Measurements from ENCODE around the gene NRIP1.
"Not testable (repeated sequence)": the region's sequence is repeated elsewhere in the genome, so short reads cannot be mapped to it uniquely, and the experiment has no call there.

The NRIP1 gene

DNA sequence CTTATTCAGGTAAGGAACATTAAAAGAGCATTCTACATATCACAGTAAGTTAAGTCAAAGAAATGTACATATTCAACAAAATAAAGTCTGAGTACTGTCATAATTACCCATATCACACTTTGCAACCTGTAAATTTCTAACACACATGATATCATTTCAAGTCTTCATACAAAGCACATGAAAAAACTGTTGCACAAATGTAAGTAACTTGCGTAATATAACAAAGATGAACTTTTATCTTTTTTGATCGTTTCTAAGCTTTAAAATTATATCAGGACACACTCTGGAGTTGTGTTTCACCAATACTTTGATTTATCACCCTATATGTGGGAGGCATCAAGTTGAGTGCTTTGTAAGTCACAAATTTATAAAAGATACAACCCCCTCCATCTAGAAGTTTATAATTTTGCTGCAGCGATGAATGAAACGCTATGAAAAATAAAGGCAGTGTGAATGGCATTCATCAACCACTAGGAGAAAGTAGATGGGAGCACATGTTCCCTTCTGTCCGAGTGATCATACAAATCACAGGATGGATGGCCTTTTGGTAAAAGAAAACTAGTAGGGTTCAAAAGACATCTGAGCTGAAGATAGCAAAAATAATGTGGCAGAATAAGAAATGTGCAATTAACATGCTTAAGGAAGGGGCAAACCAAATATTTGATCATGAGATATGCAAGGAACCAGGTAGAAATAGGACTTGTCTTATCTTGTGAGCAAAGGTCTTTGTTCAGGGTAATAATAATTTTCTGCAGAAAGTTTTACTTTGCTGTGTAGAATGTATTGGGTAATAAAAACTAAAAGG lies 27.5 kb downstream of the NRIP1 start:
- DNase-seq: no peak

- no peak for DNase-seq
Observed at GRCh38 chr21:15036189-15036588, 28.6 kb downstream of the NRIP1 start.

- no peak for DNase-seq
Observed at GRCh38 chr21:15034126-15034853, 30.5 kb downstream of the NRIP1 start.

DNA sequence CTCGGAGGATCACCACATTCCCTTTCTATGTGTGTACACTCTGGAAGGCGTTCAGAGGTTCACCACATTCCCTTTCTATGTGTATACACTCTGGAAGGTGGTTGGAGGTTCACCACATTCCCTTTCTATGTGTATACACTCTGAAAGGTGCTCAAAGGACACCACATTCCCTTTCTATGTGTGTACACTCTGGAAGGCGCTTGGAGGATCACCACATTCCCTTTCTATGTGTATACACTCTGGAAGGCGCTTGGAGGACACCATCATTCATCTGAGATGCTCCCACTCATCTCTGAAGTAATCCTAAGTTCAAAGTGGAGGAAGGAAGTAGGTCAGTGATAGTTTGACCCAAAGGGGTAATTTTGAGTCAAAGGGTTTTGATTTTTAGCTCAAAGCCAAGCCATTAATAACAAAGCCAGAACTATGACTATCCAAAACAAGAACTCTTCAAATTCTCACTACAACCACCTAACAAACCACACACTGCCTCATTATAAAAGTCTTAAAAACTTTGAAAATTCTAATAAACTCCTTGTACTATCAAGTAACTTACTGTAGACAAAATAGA lies 32.9 kb downstream of the NRIP1 start:
- DNase-seq: peak; percentile 12

DNA sequence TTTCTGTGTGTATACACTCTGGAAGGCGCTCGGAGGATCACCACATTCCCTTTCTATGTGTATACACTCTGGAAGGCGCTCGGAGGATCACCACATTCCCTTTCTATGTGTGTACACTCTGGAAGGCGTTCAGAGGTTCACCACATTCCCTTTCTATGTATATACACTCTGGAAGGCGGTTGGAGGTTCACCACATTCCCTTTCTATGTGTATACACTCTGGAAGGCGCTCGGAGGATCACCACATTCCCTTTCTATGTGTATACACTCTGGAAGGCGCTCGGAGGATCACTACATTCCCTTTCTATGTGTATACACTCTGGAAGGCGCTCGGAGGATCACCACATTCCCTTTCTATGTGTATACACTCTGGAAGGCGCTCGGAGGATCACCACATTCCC lies 33.4 kb downstream of the NRIP1 start:
- DNase-seq: not testable (repeated sequence)

DNA sequence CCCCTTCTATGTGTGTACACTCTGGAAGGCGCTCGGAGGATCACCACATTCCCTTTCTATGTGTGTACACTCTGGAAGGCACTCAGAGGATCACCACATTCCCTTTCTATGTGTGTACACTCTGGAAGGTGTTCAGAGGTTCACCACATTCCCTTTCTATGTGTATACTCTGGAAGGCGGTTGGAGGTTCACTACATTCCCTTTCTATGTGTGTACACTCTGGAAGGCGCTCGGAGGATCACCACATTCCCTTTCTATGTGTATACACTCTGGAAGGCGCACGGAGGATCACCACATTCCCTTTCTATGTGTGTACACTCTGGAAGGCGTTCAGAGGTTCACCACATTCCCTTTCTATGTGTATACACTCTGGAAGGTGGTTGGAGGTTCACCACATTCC lies 33.9 kb downstream of the NRIP1 start:
- DNase-seq: not testable (repeated sequence)

- no peak for DNase-seq
Observed at GRCh38 chr21:15029077-15029476, 35.7 kb downstream of the NRIP1 start.

- DNase-seq: no peak
Observed at GRCh38 chr21:15028186-15028585, 36.6 kb downstream of the NRIP1 start.

- no peak for DNase-seq
Observed at GRCh38 chr21:15027056-15027455, 37.7 kb downstream of the NRIP1 start.

GRCh38 chr21:15026370-15026769 lies 38.4 kb downstream of the NRIP1 start:
- no peak for DNase-seq

DNA sequence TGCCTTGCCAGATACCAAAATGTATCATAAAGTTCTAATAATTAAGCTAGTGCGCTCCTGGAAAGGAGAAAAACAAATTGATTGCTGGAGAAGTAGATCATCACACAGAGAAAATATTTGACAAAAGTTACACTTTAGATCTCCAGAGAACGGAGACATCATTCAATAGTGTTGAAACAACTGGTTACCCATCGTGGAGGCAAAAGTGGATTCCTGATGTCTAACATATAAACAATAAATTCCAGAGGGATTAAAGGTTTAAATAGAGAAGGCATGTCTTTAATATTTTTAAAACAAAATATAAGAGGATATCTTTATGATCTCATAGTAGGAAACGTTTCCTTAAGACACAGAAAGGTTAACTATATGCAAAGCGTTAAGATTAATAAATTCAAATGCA lies 41.0 kb downstream of the NRIP1 start:
- DNase-seq: no peak

DNA sequence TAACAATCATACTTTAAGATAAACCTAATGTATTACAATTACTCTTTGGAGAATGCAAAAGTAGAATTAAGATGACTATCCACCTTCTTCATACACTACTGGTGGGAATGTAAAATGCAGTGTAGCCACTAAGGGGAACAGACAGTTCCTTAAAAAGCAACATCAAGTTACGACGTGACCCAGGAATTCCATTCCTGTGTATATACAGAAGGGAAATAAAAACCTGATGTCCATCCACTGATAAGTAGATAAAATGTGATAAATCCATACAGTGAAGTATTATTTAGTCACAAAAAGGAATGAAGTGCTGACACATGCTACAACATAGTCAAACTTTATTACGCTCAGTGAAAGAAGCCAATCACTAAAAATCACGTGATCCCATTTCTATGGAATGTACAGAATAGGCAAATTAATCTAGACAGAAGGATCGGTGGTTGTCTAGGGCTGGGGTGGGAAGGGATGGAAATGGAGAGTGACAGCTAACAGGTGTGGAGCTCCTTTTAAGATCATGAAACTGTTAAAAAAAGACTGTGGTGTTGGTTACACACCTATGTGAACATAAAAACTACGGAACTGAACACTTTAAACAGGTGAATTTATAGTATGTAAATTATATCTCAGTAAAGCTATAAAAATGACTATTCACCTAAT lies 42.1 kb downstream of the NRIP1 start:
- DNase-seq: no peak

DNA sequence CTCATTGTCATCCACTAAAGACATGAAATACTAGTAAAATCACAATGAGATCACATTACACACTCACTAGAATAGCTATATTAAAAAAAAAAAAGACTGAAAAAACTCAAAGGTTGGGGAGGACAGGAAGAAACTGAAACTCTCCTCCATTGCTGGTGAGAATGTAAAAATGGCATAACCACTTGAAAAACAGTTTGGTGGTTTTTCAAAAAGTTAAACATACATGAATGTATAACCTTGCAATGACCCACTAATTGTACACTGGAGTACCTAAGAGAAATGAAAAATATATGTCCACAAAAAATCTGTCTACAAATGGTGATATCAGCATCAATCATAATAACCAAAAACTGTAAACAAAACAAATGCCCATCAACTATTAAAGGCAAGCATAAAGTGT lies 44.0 kb downstream of the NRIP1 start:
- no peak for DNase-seq

GRCh38 chr21:15018382-15018781 lies 46.4 kb downstream of the NRIP1 start:
- DNase-seq: no peak

GRCh38 chr21:15015622-15016471 lies 49.0 kb downstream of the NRIP1 start:
- no peak for DNase-seq

- no peak for DNase-seq
Observed at GRCh38 chr21:15014221-15014620, 50.6 kb downstream of the NRIP1 start.

GRCh38 chr21:15011967-15012366 lies 52.8 kb downstream of the NRIP1 start:
- no peak for DNase-seq

GRCh38 chr21:15010645-15011044 lies 54.2 kb downstream of the NRIP1 start:
- DNase-seq: no peak

- DNase-seq: no peak
Observed at GRCh38 chr21:15009837-15010363, 54.9 kb downstream of the NRIP1 start.

GRCh38 chr21:15007716-15008296 lies 57.0 kb downstream of the NRIP1 start:
- DNase-seq: no peak

GRCh38 chr21:15006594-15007230 lies 58.1 kb downstream of the NRIP1 start:
- DNase-seq: no peak
